LNCaP clone FGC (cell line): ENCODE data around the gene RB1.

ENCODE experiments used
- DNase-seq: peaks from one replicate; pipeline ENCODE4 v3.0.0-alpha.2; 2011; ENCODE audit warnings: low read depth
- H3K4me3 ChIP-seq: 2 replicates; pipeline ENCODE4 v1.5.1; 2011; ENCODE audit warnings: mild to moderate bottlenecking, low read depth, low read length, control low read depth
- TF ChIP-seq, protein P1 (sequence below): IDR thresholded peaks from 2 replicates; pipeline ENCODE4 v1.5.1; 2012; ENCODE audit warnings: mild to moderate bottlenecking; ENCODE audit not compliant: control insufficient read depth, insufficient read depth; ENCODE audit errors: extremely low read depth

The RB1 gene

DNA sequence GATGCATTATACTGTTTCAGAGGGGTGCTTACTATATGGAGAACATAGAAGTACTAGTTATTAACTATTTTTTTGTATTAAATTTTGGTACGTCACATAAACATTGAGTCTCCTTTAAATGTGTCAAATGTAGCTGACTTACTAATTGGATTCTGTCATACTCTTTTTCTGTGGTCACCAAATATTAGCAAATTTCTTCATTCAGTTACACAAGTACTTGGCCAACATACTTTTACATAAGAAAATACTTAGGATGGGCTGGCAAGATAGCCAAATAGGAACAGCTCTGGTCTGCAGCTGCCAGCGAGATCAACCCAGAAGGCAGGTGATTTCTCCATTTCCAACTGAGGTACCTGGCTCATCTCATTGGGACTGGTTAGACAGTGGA is 90.1 kb downstream of the RB1 start:
- TF ChIP-seq, protein P1, sequence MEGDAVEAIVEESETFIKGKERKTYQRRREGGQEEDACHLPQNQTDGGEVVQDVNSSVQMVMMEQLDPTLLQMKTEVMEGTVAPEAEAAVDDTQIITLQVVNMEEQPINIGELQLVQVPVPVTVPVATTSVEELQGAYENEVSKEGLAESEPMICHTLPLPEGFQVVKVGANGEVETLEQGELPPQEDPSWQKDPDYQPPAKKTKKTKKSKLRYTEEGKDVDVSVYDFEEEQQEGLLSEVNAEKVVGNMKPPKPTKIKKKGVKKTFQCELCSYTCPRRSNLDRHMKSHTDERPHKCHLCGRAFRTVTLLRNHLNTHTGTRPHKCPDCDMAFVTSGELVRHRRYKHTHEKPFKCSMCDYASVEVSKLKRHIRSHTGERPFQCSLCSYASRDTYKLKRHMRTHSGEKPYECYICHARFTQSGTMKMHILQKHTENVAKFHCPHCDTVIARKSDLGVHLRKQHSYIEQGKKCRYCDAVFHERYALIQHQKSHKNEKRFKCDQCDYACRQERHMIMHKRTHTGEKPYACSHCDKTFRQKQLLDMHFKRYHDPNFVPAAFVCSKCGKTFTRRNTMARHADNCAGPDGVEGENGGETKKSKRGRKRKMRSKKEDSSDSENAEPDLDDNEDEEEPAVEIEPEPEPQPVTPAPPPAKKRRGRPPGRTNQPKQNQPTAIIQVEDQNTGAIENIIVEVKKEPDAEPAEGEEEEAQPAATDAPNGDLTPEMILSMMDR: no peak
- no peak for DNase-seq
- no peak overlapping the region for H3K4me3 ChIP-seq

DNA sequence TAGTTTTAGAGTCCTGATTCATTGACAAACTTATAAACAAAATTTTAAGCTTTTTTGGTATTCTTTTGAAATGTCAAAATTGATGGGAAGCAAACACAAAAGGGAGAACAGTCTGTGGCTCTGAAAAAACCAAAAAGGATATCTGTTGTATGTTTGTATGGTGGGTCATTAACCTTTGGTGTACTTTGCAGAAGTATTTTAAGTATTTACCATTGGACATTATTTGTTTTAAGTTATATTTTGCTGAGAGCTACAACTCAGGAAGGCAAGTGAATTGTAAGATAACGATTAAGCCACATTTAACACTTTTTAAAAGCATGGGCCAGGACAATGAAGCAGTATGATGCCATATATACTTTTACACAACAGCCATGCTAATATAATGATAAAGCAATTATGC is 94.2 kb downstream of the RB1 start:
- no peak overlapping the region for H3K4me3 ChIP-seq
- TF ChIP-seq, protein P1: no peak
- no peak for DNase-seq

- TF ChIP-seq, protein P1: no peak
- H3K4me3 ChIP-seq: no peak overlapping the region
- DNase-seq: no peak
These were observed 95.0 kb downstream of the RB1 start for GRCh38 chr13:48398450-48399095.

- no peak overlapping the region for H3K4me3 ChIP-seq
- DNase-seq: no peak
- TF ChIP-seq, protein P1: no peak
These were observed 96.6 kb downstream of the RB1 start for GRCh38 chr13:48400090-48400694.

DNA sequence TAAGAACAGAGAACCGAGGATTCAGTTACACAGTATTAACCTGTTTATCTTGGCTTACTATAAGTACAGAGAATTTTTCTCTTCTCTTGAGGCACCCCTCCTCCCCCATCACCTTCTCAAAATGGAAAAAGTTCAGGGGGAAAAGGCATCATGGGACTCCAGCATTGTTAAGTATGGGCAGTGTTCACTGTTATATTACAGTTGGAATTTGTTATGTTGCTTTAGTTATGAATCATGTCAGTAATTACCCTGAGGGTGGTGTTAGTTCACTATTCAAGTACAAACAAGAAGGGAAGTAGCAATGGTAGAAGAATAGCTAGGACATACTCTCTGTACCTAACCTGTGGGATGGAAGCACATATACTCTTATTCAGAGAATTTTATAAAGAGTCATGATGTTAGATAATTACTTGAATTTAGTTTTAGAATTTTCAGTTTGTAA is 97.3 kb downstream of the RB1 start:
- DNase-seq: no peak
- no peak overlapping the region for H3K4me3 ChIP-seq
- TF ChIP-seq, protein P1: no peak

DNA sequence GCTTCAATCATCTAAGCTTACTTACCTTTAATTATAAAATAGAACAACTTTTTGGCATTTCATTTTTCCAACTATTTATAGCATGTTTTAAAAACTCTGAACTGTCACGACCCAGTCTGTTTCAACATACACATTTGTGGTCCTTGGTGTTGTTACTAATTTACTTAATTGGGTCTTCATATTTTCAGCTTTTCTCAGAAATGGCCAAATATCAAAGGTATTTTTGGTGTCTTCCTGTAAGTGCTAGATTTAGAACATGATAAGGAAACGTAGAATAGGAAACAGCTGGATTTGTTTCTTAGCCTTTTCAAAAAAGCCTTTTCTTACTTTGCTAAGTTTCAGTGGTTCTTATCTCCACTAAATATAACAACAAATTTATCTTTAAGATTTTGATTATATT is 97.9 kb downstream of the RB1 start:
- TF ChIP-seq, protein P1: no peak
- H3K4me3 ChIP-seq: no peak overlapping the region
- no peak for DNase-seq
